Uterus (tissue), 4 donors: ENCODE measurements around the gene ACAP3. TPM values are rescaled to one million over a fixed set of nuclear protein-coding genes. Genes with fewer than 3 reads are reported as not detected.

Experiments
- DNase-seq, 2 donors: peaks; one replicate each; pipeline ENCODE4 v3.0.0-alpha.2; 2019 to 2020
- H3K27ac ChIP-seq, 2 donors: fragments of 200-600 bp; sonication (generic); 1 replicate in 1 of 2; 2 replicates in 1 of 2; pipeline ENCODE4 v1.5.1; 2016 to 2018
- H3K27me3 ChIP-seq, 2 donors: fragments of 200-600 bp; sonication (generic); one replicate each; pipeline ENCODE4 v1.5.1; 2018 to 2019; ENCODE audit warnings: control low read depth in 1 of 2
- H3K36me3 ChIP-seq, 2 donors: fragments of 200-600 bp; sonication (generic); one replicate each; pipeline ENCODE4 v1.5.1; 2019; ENCODE audit warnings: control low read depth in 1 of 2
- H3K4me1 ChIP-seq, 2 donors: fragments of 200-600 bp; sonication (generic); one replicate each; pipeline ENCODE4 v1.5.1; 2018 to 2019; ENCODE audit warnings: control low read depth in 1 of 2
- H3K4me3 ChIP-seq, 2 donors: fragments of 200-600 bp; sonication (generic); 1 replicate in 1 of 2; 2 replicates in 1 of 2; pipeline ENCODE4 v1.5.1; 2018 to 2019; ENCODE audit warnings: mild to moderate bottlenecking in 1 of 2
- H3K9me3 ChIP-seq, 2 donors: fragments of 200-600 bp; sonication (generic); one replicate each; pipeline ENCODE4 v1.5.1; 2019; ENCODE audit warnings: control low read depth in 1 of 2
- POLR2A ChIP-seq, 2 donors: fragments of 450-650 bp; IDR thresholded peaks; one replicate each; pipeline ENCODE4 v1.6.1; 2016; ENCODE audit warnings: antibody characterized with exemption in 2 of 2, mild to moderate bottlenecking in 1 of 2, moderate library complexity in 1 of 2
- intact Hi-C: fragments of 100-400 bp; cut with DNase I; formaldehyde crosslinking; loops from one replicate; pipeline ENCODE4 v1.15.1; 2023; ENCODE audit warnings: low total_unique reads
- total RNA-seq, 4 donors: library from RNA; depleted of rRNA in 3 of 4; stranded (reverse); fragments of >200 nt in 3 of 4; gene quantifications; one replicate each; pipeline versions ENCODE4 v1.1.0 to v1.2.4, GENCODE V29; 2014 to 2023
- TF ChIP-seq, protein P1 (sequence below), 4 experiments: fragments of 200-600 bp in 2 of 4; fragments of 450-650 bp in 2 of 4; sonication (generic) in 2 of 4; IDR thresholded peaks; one replicate each; pipeline ENCODE4 v1.5.1; 2016 to 2019; ENCODE audit warnings: antibody characterized with exemption in 4 of 4, mild to moderate bottlenecking in 2 of 4, moderate library complexity in 1 of 4
- donor health status: DM: yes; HTN: yes; CAD: no.

ACAP3 gene
- total RNA-seq, 4 donors from 2014 or later, result 11.2 to 98.5 (median 44.0) TPM

DNA sequence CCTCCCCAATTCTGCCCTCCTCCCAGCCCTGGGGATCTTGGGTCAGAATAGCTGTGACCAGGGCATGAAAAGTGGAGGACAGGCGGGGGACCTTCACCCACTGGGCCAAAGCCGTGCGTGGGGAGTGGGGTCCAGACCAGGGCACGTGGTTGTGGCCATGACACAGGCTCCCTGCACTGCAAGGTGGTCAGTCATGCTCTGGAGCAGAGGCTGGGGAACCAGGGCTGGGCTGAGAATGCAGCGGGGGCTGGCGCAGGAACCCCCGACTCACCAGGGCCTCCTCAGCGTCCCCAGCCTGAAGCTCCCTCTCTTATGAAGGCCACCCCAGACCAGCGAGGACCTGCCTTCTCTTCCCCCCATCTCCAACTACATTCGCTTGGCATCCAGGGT, 38.8 kb upstream of the ACAP3 start:
- no peaks in the 10 kb centered on the region for H3K27me3 ChIP-seq
- peaks cover 16 to 25% of the 10 kb centered on the region in 2 donors for H3K4me1 ChIP-seq
- intact Hi-C loops, result no loop called here
- no peak for DNase-seq
- no peaks in the 10 kb centered on the region for H3K9me3 ChIP-seq
- no peaks in the 10 kb centered on the region for H3K36me3 ChIP-seq
- TF ChIP-seq, protein P1, sequence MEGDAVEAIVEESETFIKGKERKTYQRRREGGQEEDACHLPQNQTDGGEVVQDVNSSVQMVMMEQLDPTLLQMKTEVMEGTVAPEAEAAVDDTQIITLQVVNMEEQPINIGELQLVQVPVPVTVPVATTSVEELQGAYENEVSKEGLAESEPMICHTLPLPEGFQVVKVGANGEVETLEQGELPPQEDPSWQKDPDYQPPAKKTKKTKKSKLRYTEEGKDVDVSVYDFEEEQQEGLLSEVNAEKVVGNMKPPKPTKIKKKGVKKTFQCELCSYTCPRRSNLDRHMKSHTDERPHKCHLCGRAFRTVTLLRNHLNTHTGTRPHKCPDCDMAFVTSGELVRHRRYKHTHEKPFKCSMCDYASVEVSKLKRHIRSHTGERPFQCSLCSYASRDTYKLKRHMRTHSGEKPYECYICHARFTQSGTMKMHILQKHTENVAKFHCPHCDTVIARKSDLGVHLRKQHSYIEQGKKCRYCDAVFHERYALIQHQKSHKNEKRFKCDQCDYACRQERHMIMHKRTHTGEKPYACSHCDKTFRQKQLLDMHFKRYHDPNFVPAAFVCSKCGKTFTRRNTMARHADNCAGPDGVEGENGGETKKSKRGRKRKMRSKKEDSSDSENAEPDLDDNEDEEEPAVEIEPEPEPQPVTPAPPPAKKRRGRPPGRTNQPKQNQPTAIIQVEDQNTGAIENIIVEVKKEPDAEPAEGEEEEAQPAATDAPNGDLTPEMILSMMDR (IDR thresholded peaks at IDR 0.05), result no peak
- no peak for TF ChIP-seq POLR2A (IDR thresholded peaks at IDR 0.05)
- no peak overlapping the region for H3K4me3 ChIP-seq
- H3K27ac ChIP-seq, result peak overlapping the region in 1 of 2 donors; percentile 4

DNA sequence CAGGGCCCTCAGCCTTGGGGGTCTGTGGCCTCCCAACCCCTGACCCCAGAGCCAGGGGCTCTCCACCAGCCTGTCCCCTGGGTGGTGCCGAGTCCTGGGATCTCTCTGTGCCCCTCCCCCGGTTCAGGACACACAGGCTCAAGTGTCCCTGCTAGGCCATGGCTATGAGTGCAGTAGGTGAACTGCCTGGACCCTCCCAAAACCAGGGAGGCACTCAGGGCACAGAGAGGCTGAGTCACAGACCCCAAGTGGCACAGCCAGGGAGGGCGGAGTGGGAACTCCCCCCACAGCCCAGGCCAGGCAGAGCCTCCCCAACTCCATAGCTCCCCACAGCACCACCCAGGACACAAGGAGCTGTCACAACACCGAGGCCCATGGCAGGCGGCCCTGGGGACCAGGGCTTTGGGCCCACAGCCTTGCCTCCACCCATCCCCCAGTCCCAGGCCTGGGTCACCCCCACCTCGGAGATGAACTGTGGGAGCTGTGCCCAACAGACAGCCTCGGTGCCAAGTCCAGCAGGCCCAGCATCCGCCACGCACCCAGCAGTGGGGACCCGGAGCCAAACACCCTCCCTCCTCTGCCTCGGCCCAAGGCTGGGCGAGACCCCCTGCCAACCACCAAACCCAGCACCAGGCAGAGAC, 38.2 kb upstream of the ACAP3 start:
- TF ChIP-seq, protein P1 (IDR thresholded peaks at IDR 0.05), result no peak
- no peak for TF ChIP-seq POLR2A (IDR thresholded peaks at IDR 0.05)
- DNase-seq, result no peak

DNA sequence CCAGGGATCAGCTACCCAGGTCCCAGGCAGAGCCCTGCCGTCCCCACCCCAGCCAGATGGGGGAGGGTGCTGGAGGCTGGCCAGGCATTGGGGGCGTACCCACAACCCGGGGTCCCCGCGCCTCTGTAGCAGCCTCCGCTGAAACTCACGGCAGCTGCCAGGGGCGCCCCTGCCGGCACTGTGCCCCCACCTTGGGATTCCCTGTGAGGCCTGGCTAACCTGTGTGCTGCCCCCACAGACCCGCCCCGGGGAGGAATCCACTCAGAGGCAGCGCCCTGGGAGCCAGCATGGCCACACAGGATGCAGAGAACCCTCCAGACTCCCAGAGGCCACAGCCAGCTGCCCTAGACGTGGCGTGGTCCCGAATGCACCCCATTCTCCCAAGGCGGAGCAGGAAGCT, 37.7 kb upstream of the ACAP3 start:
- peak overlapping the region in 1 of 2 donors; percentile 23 for H3K27ac ChIP-seq

More for the DNA sequence above, 38.2 kb upstream of the ACAP3 start:
- H3K27ac ChIP-seq, result peak overlapping the region in 1 of 2 donors; percentile 23
- H3K9me3 ChIP-seq, result no peaks in the 10 kb centered on the region
- H3K27me3 ChIP-seq, result no peaks in the 10 kb centered on the region
- H3K4me3 ChIP-seq, result no peak overlapping the region
- intact Hi-C loops, result no loop called here
- H3K4me1 ChIP-seq, result peaks cover 16 to 25% of the 10 kb centered on the region in 2 donors
- no peaks in the 10 kb centered on the region for H3K36me3 ChIP-seq

DNA sequence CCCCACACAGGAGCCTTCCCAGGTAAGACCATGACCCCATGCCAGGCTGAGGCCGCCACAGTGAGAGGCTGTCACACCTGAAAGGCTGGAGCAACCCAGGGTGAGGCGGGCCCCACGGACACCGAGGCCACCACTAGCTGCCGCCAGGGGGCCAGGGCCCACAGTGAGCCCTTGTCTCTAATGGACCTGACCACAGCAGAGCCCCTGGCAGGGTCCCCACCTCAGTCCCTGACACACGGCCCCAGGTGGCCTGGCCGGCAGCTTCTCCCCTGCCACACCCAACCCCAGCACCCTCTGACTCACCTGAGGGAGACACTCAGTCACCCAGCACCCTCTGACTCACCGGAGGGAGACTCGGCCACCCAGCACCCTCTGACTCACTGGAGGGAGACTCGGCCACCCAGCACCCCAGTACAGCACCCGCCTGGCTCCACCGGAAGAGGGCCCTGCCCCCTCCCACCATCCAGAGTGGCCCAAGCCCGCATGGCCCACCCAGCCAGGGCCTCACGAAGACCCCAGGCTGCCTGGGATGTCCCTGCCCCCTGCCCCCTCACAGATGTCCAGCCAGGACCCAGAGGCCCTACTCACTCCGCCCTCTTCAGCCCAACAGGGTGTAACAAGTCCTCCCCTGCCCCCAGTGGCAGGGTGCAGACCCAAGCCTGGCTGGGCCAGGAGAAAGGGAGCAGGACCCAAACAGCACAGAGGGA, 37.1 kb upstream of the ACAP3 start:
- no peak overlapping the region for H3K4me3 ChIP-seq
- H3K36me3 ChIP-seq, result no peaks in the 10 kb centered on the region
- intact Hi-C loops, result no loop called here
- H3K9me3 ChIP-seq, result no peaks in the 10 kb centered on the region
- H3K27ac ChIP-seq, result peak overlapping the region in 1 of 2 donors; percentile 23
- H3K27me3 ChIP-seq, result no peaks in the 10 kb centered on the region
- DNase-seq, result no peak
- H3K4me1 ChIP-seq, result peaks cover 16 to 25% of the 10 kb centered on the region in 2 donors
- TF ChIP-seq POLR2A (IDR thresholded peaks at IDR 0.05), result no peak
- TF ChIP-seq, protein P1 (IDR thresholded peaks at IDR 0.05), result peak in 2 of 4 experiments; percentile 24 to 25

More for the DNA sequence above, 37.7 kb upstream of the ACAP3 start:
- Histone ChIP-seq H3K36me3 (no peaks in the 10 kb centered on the region), H3K4me1 (peaks cover 16 to 25% of the 10 kb centered on the region in 2 donors), H3K4me3 (no peak overlapping the region), H3K9me3 (no peaks in the 10 kb centered on the region), H3K27me3 (no peaks in the 10 kb centered on the region)
- TF ChIP-seq, protein P1 (IDR thresholded peaks at IDR 0.05), result no peak
- no peak for TF ChIP-seq POLR2A (IDR thresholded peaks at IDR 0.05)
- intact Hi-C loops, result no loop called here
- no peak for DNase-seq

DNA sequence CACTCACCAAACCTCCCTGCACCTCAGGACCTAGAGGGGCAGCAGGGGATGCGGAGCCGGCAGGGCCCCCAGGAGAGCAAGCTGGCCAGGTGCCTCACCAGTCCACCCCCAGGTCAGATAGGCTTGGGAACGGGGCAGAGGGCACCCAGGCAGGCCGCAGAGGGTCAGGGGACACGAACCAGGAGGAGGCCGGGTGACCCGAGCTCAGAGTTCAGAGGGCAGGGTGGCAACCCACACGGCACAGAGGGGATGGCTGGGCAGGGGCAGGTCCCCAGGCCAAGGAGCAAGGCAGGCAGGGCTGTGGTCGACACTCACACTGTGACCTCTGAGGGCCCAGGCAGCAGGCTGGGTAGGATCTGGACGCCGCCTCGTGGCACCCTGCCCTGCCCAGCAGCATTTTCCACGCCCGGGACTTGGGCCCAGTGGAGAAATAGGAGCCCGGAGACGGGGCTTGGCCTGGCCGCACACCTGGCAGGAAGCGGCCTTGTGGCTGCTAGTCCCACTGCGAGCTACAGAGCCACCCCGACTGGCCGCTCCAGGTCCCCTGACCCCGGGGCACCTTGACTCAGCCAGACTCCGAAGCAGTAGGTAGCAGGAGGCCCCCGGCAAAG, 36.2 kb upstream of the ACAP3 start:
- no peak overlapping the region for H3K4me3 ChIP-seq
- no peaks in the 10 kb centered on the region for H3K27me3 ChIP-seq
- no peaks in the 10 kb centered on the region for H3K36me3 ChIP-seq
- no peak for TF ChIP-seq POLR2A (IDR thresholded peaks at IDR 0.05)
- TF ChIP-seq, protein P1 (IDR thresholded peaks at IDR 0.05), result no peak
- H3K4me1 ChIP-seq, result peaks cover 16 to 25% of the 10 kb centered on the region in 2 donors
- intact Hi-C loops, result no loop called here
- no peak for DNase-seq
- no peaks in the 10 kb centered on the region for H3K9me3 ChIP-seq
- H3K27ac ChIP-seq, result no peak overlapping the region
